ENCODE data around the gene COL11A2. TPM values are rescaled to one million over a fixed set of nuclear protein-coding genes. Genes with fewer than 3 reads are reported as not detected.

Gene COL11A2
- total RNA-seq, 2 donors from 2014 or later: 1.9 to 3.4 TPM

DNA sequence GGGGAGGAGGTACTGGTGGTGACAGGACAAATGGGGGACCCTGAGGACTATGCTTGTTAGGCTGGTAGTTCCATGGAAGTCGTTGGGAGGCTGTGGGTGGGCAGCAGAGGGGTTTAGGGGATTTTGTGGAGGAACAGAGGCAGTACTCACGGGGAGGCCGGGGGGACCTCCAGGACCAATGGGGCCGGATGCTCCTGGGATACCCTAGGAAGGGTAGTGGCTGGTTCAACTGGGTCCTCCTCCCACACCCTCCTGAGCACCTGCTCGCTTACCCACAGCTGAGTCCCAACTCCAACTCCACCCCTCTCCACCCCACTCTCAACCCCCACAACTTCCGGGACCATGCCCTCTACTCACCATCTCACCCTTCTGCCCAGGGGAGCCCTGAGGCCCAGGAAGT, 25.9 kb downstream of the COL11A2 start:
- no peak for ATAC-seq (ENCODE audit: insufficient number of reproducible peaks, low FRiP score, low read depth)
- no peaks in the 10 kb centered on the region for H3K36me3 ChIP-seq
- H3K27ac ChIP-seq: no peak overlapping the region
- H3K4me1 ChIP-seq (ENCODE audit: control insufficient read depth in 1 of 2, low read depth in 2 of 2): no peaks in the 10 kb centered on the region
- H3K27me3 ChIP-seq (replicated peaks; ENCODE audit: insufficient read depth): no peaks in the 10 kb centered on the region
- H3K4me3 ChIP-seq: no peak overlapping the region
- TF ChIP-seq, protein P1, sequence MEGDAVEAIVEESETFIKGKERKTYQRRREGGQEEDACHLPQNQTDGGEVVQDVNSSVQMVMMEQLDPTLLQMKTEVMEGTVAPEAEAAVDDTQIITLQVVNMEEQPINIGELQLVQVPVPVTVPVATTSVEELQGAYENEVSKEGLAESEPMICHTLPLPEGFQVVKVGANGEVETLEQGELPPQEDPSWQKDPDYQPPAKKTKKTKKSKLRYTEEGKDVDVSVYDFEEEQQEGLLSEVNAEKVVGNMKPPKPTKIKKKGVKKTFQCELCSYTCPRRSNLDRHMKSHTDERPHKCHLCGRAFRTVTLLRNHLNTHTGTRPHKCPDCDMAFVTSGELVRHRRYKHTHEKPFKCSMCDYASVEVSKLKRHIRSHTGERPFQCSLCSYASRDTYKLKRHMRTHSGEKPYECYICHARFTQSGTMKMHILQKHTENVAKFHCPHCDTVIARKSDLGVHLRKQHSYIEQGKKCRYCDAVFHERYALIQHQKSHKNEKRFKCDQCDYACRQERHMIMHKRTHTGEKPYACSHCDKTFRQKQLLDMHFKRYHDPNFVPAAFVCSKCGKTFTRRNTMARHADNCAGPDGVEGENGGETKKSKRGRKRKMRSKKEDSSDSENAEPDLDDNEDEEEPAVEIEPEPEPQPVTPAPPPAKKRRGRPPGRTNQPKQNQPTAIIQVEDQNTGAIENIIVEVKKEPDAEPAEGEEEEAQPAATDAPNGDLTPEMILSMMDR (IDR thresholded peaks at IDR 0.05): no peak
- no peak for DNase-seq (ENCODE audit: low spot score)
- H3K9me3 ChIP-seq: no peaks in the 10 kb centered on the region

DNA sequence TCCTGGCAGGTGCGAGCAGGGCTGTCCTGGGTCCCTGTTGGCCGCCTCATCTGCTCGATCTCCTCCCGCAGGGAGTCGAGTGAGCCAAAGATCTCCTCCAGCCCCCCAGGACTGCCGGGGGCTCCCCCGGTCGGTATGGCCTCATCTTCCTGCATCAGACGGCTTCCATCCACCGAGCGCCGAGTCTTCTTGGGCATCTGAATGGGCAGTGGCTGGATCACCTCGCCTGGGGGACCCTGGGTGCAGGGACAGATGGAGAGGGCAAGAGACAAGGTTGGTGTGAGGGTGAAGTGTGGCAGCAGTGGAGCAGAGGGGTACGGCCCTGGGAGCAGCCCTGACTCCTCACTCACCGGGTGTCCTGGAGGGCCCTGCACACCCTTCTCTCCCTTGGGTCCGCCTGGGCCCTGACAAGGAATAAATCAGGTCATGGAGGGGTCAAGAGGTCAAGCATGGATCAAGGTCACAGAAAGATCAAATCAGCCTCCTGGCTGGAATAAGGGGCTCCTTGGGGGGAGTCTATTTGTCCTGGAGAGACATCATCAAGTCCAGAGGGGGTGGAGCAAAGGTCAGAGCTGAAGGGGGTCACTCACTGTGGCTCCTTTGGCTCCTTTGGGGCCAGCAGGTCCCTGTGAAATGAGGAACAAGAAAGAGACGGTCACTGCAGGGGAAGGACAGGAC, 26.5 kb downstream of the COL11A2 start:
- Histone ChIP-seq H3K4me3 (no peak overlapping the region), H3K36me3 (no peaks in the 10 kb centered on the region), H3K9me3 (no peaks in the 10 kb centered on the region), H3K27ac (no peak overlapping the region), H3K27me3 (replicated peaks; ENCODE audit: insufficient read depth) (no peaks in the 10 kb centered on the region), H3K4me1 (ENCODE audit: control insufficient read depth in 1 of 2, low read depth in 2 of 2) (peaks cover 0 to 6% of the 10 kb centered on the region in 2 donors)
- TF ChIP-seq, protein P1 (IDR thresholded peaks at IDR 0.05): no peak
- DNase-seq (ENCODE audit: low spot score): no peak
- ATAC-seq (ENCODE audit: insufficient number of reproducible peaks, low FRiP score, low read depth): no peak

DNA sequence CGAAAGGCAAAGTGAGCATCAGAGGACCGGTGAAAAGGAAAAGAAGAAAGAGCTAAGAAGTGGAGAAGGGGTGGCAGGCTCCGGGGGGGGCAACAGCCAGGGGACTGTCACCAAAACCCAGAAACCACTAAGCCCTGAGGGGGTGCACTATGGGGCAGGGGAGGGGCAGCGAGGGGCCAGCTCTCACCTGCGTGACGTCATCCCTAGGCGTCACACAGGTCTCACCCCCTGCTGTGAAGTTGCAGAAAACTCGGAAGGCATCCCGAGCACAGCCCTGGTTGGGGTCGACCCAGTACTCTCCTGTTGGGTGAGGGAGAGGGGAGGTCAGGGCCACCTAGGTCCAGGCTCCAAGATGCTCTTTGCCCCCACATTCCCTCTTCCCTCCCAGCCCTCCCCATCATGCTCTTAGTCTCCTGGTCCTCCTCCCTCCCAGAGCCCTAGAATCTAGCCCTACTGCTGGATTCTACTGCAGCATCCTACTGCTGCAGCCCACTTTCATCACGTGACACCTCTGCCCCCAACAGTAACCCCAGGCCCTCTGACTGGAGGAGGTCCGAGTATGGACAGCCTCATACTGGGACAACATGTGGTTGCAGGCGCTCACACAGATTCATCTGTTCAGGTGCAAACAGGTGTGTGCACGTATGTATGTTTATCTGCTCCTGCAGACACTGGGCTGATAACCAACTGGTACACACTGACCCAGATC, 27.4 kb downstream of the COL11A2 start:
- Histone ChIP-seq H3K27ac (no peak overlapping the region), H3K4me1 (ENCODE audit: control insufficient read depth in 1 of 2, low read depth in 2 of 2) (peaks cover 0 to 9% of the 10 kb centered on the region in 2 donors), H3K9me3 (no peaks in the 10 kb centered on the region), H3K27me3 (replicated peaks; ENCODE audit: insufficient read depth) (no peaks in the 10 kb centered on the region), H3K36me3 (no peaks in the 10 kb centered on the region), H3K4me3 (no peak overlapping the region)
- DNase-seq (ENCODE audit: low spot score) (no peak), ATAC-seq (ENCODE audit: insufficient number of reproducible peaks, low FRiP score, low read depth) (no peak)
- TF ChIP-seq, protein P1 (IDR thresholded peaks at IDR 0.05): no peak

DNA sequence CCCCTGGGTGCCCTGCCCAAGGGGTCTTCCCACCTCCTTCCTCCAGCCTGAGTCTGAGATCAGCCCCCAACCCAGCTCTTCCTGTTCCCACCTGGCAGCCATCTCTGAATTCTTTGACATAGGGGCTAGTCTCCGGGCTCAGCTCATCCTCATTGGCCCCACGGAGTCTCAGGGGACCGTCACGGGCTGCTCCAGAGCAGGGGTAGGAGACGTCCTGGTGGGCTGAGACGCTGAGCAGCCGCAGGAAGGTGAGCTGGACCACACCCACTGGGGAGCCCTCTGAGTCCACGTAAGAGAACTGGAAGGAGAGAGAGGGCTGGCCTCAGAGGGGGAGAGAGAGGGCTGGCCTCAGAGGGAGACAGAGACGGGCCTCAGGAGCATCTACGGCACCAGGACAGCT, 28.1 kb downstream of the COL11A2 start:
- DNase-seq (ENCODE audit: low spot score) (no peak), ATAC-seq (ENCODE audit: insufficient number of reproducible peaks, low FRiP score, low read depth) (no peak)
- TF ChIP-seq, protein P1 (IDR thresholded peaks at IDR 0.05): no peak
- Histone ChIP-seq H3K9me3 (no peaks in the 10 kb centered on the region), H3K4me3 (no peak overlapping the region), H3K27ac (no peak overlapping the region), H3K27me3 (replicated peaks; ENCODE audit: insufficient read depth) (no peaks in the 10 kb centered on the region), H3K4me1 (ENCODE audit: control insufficient read depth in 1 of 2, low read depth in 2 of 2) (peaks cover 0 to 9% of the 10 kb centered on the region in 2 donors), H3K36me3 (no peaks in the 10 kb centered on the region)

DNA sequence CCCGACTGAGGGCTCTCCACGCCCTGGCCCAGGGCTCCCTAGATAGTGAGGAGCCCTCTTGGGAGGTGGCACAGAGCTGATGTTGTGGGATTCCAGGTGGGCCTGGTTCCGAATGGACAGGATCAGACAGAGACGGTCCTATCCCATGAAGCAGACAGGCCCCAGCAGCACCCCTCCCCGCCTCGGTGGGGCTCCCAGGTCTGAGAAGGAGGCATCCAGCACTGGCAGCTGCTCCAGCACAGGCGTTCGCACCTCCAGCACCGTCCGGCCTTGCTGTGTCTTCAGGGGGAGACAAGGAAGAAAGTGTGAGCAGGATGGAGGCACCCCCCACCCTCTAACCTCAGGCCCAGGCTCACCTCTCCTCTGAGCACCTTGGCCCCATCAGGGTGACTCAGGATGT, 28.7 kb downstream of the COL11A2 start:
- H3K9me3 ChIP-seq: no peaks in the 10 kb centered on the region
- no peaks in the 10 kb centered on the region for H3K36me3 ChIP-seq
- H3K4me3 ChIP-seq: no peak overlapping the region
- H3K27me3 ChIP-seq (replicated peaks; ENCODE audit: insufficient read depth): no peaks in the 10 kb centered on the region
- no peak overlapping the region for H3K27ac ChIP-seq
- DNase-seq (ENCODE audit: low spot score) (no peak), ATAC-seq (ENCODE audit: insufficient number of reproducible peaks, low FRiP score, low read depth) (no peak)
- TF ChIP-seq, protein P1 (IDR thresholded peaks at IDR 0.05): no peak
- peaks cover 0 to 9% of the 10 kb centered on the region in 2 donors for H3K4me1 ChIP-seq (ENCODE audit: control insufficient read depth in 1 of 2, low read depth in 2 of 2)
